GM19438 (cell line): ENCODE results near the gene BST1.

ENCODE experiments used
- ATAC-seq: cut with Tn5 transposase; IDR thresholded peaks from one replicate; pipeline ENCODE4 v1.9.1; 2021; ENCODE audit warnings: low read depth; ENCODE audit not compliant: unreplicated experiment

The BST1 gene

GRCh38 chr4:15676039-15676438 lies 26.8 kb upstream of the BST1 start:
- ATAC-seq: no peak

GRCh38 chr4:15676899-15677298 lies 26.0 kb upstream of the BST1 start:
- ATAC-seq: no peak

- ATAC-seq: no peak
Measured at GRCh38 chr4:15677507-15677988, 25.3 kb upstream of the BST1 start.

GRCh38 chr4:15681067-15681371 lies 21.8 kb upstream of the BST1 start:
- ATAC-seq: no peak

- ATAC-seq: peak; percentile 93
Measured at GRCh38 chr4:15681372-15682241, 21.3 kb upstream of the BST1 start, which contains the start of gene FAM200B. Gene FAM200B (plus strand): TSS chr4:15681827. CDS start chr4:15686978, 5,151 bp downstream.

GRCh38 chr4:15682242-15683142 lies 20.4 kb upstream of the BST1 start:
- no peak for ATAC-seq

GRCh38 chr4:15683143-15683495 lies 19.7 kb upstream of the BST1 start:
- no peak for ATAC-seq

- no peak for ATAC-seq
Measured at GRCh38 chr4:15684498-15684897, 18.4 kb upstream of the BST1 start.

GRCh38 chr4:15688051-15688450 lies 14.8 kb upstream of the BST1 start:
- ATAC-seq: no peak

- ATAC-seq: no peak
Measured at GRCh38 chr4:15689540-15689939, 13.3 kb upstream of the BST1 start.

GRCh38 chr4:15690020-15690809 lies 12.7 kb upstream of the BST1 start:
- ATAC-seq: no peak

- no peak for ATAC-seq
Measured at GRCh38 chr4:15691346-15692135, 11.3 kb upstream of the BST1 start.

- ATAC-seq: no peak
Measured at GRCh38 chr4:15692602-15693001, 10.3 kb upstream of the BST1 start.

GRCh38 chr4:15694431-15694830 lies 8.4 kb upstream of the BST1 start:
- ATAC-seq: no peak

- ATAC-seq: no peak
Measured at GRCh38 chr4:15695240-15695699, 7.6 kb upstream of the BST1 start.

GRCh38 chr4:15695729-15696128 lies 7.1 kb upstream of the BST1 start:
- ATAC-seq: no peak

GRCh38 chr4:15696866-15697265 lies 6.0 kb upstream of the BST1 start:
- no peak for ATAC-seq

- ATAC-seq: no peak
Measured at GRCh38 chr4:15703439-15703838, 574 bp downstream of the BST1 start.

- no peak for ATAC-seq
Measured at GRCh38 chr4:15704129-15704528, 1.3 kb downstream of the BST1 start.
